Measurements from ENCODE around the gene EYS. TPM values are rescaled to one million over a fixed set of nuclear protein-coding genes. Genes with fewer than 3 reads are reported as not detected.

Gene EYS
- total RNA-seq, 2 donors from 2014 or later, result not detected

- H3K36me3 ChIP-seq, result no peaks in the 10 kb centered on the region
- H3K27me3 ChIP-seq (replicated peaks; ENCODE audit: insufficient read depth), result no peaks in the 10 kb centered on the region
- no peaks in the 10 kb centered on the region for H3K4me1 ChIP-seq (ENCODE audit: control insufficient read depth in 1 of 2, low read depth in 2 of 2)
- ATAC-seq (ENCODE audit: insufficient number of reproducible peaks, low FRiP score, low read depth) (no peak), DNase-seq (ENCODE audit: low spot score) (no peak)
- no peaks in the 10 kb centered on the region for H3K9me3 ChIP-seq
- no peak overlapping the region for H3K27ac ChIP-seq
- TF ChIP-seq CTCF (IDR thresholded peaks at IDR 0.05), result no peak
- no peak overlapping the region for H3K4me3 ChIP-seq
Observed at GRCh38 chr6:63997734-63998133, 1709.3 kb downstream of the EYS start.

- ATAC-seq (ENCODE audit: insufficient number of reproducible peaks, low FRiP score, low read depth), result no peak
- H3K9me3 ChIP-seq, result no peaks in the 10 kb centered on the region
- no peak overlapping the region for H3K4me3 ChIP-seq
- no peak for TF ChIP-seq CTCF (IDR thresholded peaks at IDR 0.05)
- H3K36me3 ChIP-seq, result no peaks in the 10 kb centered on the region
- no peaks in the 10 kb centered on the region for H3K27me3 ChIP-seq (replicated peaks; ENCODE audit: insufficient read depth)
- H3K4me1 ChIP-seq (ENCODE audit: control insufficient read depth in 1 of 2, low read depth in 2 of 2), result no peaks in the 10 kb centered on the region
- no peak overlapping the region for H3K27ac ChIP-seq
- no peak for DNase-seq (ENCODE audit: low spot score)
Observed at GRCh38 chr6:63997221-63997620, 1709.8 kb downstream of the EYS start.

GRCh38 chr6:63985223-63985622, 1721.8 kb downstream of the EYS start:
- ATAC-seq (ENCODE audit: insufficient number of reproducible peaks, low FRiP score, low read depth) (no peak), DNase-seq (ENCODE audit: low spot score) (no peak)
- H3K4me3 ChIP-seq, result no peak overlapping the region
- TF ChIP-seq CTCF (IDR thresholded peaks at IDR 0.05), result no peak
- no peaks in the 10 kb centered on the region for H3K27me3 ChIP-seq (replicated peaks; ENCODE audit: insufficient read depth)
- H3K4me1 ChIP-seq (ENCODE audit: control insufficient read depth in 1 of 2, low read depth in 2 of 2), result no peaks in the 10 kb centered on the region
- no peak overlapping the region for H3K27ac ChIP-seq
- no peaks in the 10 kb centered on the region for H3K9me3 ChIP-seq
- H3K36me3 ChIP-seq, result no peaks in the 10 kb centered on the region

- H3K27ac ChIP-seq, result no peak overlapping the region
- no peak overlapping the region for H3K4me3 ChIP-seq
- TF ChIP-seq CTCF (IDR thresholded peaks at IDR 0.05), result no peak
- no peak for ATAC-seq (ENCODE audit: insufficient number of reproducible peaks, low FRiP score, low read depth)
- no peak for DNase-seq (ENCODE audit: low spot score)
- no peaks in the 10 kb centered on the region for H3K9me3 ChIP-seq
- H3K4me1 ChIP-seq (ENCODE audit: control insufficient read depth in 1 of 2, low read depth in 2 of 2), result no peaks in the 10 kb centered on the region
- H3K36me3 ChIP-seq, result no peaks in the 10 kb centered on the region
- no peaks in the 10 kb centered on the region for H3K27me3 ChIP-seq (replicated peaks; ENCODE audit: insufficient read depth)
Observed at GRCh38 chr6:63975699-63976098, 1731.3 kb downstream of the EYS start.

GRCh38 chr6:63968650-63969049, 1738.4 kb downstream of the EYS start:
- Histone ChIP-seq H3K27ac (no peak overlapping the region), H3K4me1 (ENCODE audit: control insufficient read depth in 1 of 2, low read depth in 2 of 2) (no peaks in the 10 kb centered on the region), H3K36me3 (no peaks in the 10 kb centered on the region), H3K27me3 (replicated peaks; ENCODE audit: insufficient read depth) (no peaks in the 10 kb centered on the region), H3K9me3 (no peaks in the 10 kb centered on the region), H3K4me3 (no peak overlapping the region)
- DNase-seq (ENCODE audit: low spot score) (no peak), ATAC-seq (ENCODE audit: insufficient number of reproducible peaks, low FRiP score, low read depth) (no peak)
- no peak for TF ChIP-seq CTCF (IDR thresholded peaks at IDR 0.05)

All from thoracic aorta (tissue), 2 donors.